ENCODE measurements around the gene LHX4. TPM values are rescaled to one million over a fixed set of nuclear protein-coding genes. Genes with fewer than 3 reads are reported as not detected.

LHX4 gene
- total RNA-seq, 4 donors from 2014 or later, result not detected

DNA sequence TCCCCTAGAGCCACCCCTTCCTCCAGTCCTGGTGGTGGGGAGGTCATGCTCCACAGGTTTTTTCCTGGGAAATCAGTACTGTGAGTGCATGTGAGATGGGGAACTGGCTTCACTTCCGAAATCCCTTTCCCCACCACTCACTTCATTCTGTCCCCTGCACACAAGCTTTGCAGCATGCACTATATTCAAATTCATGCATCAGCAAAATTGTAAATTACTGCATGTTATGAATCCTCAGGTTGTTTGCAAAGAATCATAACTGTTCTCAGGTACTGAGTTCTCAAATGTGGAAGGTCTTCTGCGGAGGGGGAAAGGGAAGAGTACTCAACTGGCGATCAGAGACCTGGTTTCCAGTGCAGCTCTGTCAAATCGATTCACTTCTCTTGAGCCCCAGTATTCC is 42.3 kb downstream of the LHX4 start:
- H3K27ac ChIP-seq, result no peak overlapping the region
- H3K27me3 ChIP-seq, result no peaks in the 10 kb centered on the region
- no peak overlapping the region for H3K4me3 ChIP-seq
- peaks cover 12 to 14% of the 10 kb centered on the region in 2 donors for H3K4me1 ChIP-seq
- H3K9me3 ChIP-seq, result no peaks in the 10 kb centered on the region
- H3K36me3 ChIP-seq, result no peaks in the 10 kb centered on the region
- TF ChIP-seq, protein P1, sequence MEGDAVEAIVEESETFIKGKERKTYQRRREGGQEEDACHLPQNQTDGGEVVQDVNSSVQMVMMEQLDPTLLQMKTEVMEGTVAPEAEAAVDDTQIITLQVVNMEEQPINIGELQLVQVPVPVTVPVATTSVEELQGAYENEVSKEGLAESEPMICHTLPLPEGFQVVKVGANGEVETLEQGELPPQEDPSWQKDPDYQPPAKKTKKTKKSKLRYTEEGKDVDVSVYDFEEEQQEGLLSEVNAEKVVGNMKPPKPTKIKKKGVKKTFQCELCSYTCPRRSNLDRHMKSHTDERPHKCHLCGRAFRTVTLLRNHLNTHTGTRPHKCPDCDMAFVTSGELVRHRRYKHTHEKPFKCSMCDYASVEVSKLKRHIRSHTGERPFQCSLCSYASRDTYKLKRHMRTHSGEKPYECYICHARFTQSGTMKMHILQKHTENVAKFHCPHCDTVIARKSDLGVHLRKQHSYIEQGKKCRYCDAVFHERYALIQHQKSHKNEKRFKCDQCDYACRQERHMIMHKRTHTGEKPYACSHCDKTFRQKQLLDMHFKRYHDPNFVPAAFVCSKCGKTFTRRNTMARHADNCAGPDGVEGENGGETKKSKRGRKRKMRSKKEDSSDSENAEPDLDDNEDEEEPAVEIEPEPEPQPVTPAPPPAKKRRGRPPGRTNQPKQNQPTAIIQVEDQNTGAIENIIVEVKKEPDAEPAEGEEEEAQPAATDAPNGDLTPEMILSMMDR (IDR thresholded peaks at IDR 0.05 in 4 of 5, conservative IDR thresholded peaks at IDR 0.05 in 1 of 5), result no peak
- no peak for TF ChIP-seq POLR2A (IDR thresholded peaks at IDR 0.05)
- DNase-seq (no peak), ATAC-seq (no peak)
- in situ Hi-C loops (cut with MboI; ENCODE audit: low sequenced_read_pairs in 4 of 4), result no loop called here
- intact Hi-C loops (cut with DNase I; ENCODE audit: low total_unique reads), result no loop called here

DNA sequence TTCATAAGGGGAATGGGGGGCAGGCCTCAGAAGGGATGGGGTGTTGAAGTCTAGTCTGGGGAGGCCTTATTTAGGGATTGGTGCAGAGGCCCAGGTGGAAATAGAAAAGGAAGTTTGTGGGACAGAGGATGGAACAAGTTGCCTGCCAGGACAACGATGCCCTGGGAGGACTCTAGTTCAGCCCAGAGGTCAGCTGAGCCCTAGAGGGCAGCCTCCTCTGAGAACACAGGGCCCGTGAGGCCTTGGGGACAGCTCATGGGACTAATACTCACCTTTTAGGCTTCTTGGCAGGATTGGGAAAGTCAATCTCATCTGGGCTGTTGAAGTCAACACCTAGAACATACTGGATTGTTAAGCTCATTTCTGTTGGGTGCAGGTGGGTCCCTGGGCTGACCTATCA is 43.0 kb downstream of the LHX4 start:
- Histone ChIP-seq H3K36me3 (no peaks in the 10 kb centered on the region), H3K27me3 (no peaks in the 10 kb centered on the region), H3K27ac (no peak overlapping the region), H3K4me1 (peaks cover 14 to 17% of the 10 kb centered on the region in 2 donors), H3K9me3 (no peaks in the 10 kb centered on the region), H3K4me3 (no peak overlapping the region)
- TF ChIP-seq, protein P1 (IDR thresholded peaks at IDR 0.05 in 4 of 5, conservative IDR thresholded peaks at IDR 0.05 in 1 of 5), result no peak
- TF ChIP-seq POLR2A (IDR thresholded peaks at IDR 0.05), result no peak
- no peak for DNase-seq
- intact Hi-C loops (cut with DNase I; ENCODE audit: low total_unique reads), result no loop called here
- in situ Hi-C loops (cut with MboI; ENCODE audit: low sequenced_read_pairs in 4 of 4), result no loop called here
- no peak for ATAC-seq

DNA sequence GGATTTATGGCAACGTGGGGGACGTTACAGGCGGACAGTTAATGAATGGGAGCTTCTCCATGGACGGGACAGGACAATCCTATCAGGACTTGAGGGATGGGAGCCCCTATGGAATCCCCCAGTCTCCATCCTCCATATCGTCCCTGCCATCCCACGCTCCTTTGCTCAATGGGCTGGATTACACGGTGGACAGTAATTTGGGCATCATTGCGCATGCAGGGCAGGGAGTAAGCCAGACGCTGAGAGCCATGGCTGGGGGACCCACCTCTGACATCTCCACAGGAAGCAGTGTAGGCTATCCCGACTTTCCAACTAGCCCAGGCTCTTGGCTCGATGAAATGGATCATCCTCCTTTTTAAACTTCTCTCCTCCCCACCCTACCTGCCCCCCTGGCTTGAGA is 44.2 kb downstream of the LHX4 start:
- Histone ChIP-seq H3K9me3 (no peaks in the 10 kb centered on the region), H3K4me1 (peaks cover 14 to 17% of the 10 kb centered on the region in 2 donors), H3K36me3 (no peaks in the 10 kb centered on the region), H3K27me3 (no peaks in the 10 kb centered on the region), H3K27ac (no peak overlapping the region), H3K4me3 (no peak overlapping the region)
- intact Hi-C loops (cut with DNase I; ENCODE audit: low total_unique reads) (no loop called here), in situ Hi-C loops (cut with MboI; ENCODE audit: low sequenced_read_pairs in 4 of 4) (no loop called here)
- ATAC-seq (no peak), DNase-seq (no peak)
- no peak for TF ChIP-seq POLR2A (IDR thresholded peaks at IDR 0.05)
- TF ChIP-seq, protein P1 (IDR thresholded peaks at IDR 0.05 in 4 of 5, conservative IDR thresholded peaks at IDR 0.05 in 1 of 5), result no peak

DNA sequence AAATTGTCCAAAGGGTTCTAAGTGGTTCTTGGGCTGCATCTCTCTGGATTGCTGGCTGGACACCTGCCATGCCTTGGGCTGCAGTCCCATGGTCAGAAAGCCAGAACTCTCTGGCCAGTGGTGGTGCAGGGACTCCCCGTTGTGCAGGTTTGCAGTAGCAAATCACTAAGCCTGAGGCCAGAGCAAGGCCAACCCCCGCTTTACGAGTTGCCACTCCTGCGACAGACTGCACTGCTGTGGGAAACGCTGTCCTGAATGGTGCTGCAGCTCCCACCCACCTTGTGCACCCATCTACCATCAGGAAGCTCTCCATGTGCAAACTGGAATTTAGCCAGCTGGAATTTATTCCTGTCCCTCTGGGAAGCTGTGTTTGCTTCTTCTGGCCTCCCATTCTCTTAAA is 45.7 kb downstream of the LHX4 start:
- no peaks in the 10 kb centered on the region for H3K36me3 ChIP-seq
- DNase-seq (no peak), ATAC-seq (no peak)
- in situ Hi-C loops (cut with MboI; ENCODE audit: low sequenced_read_pairs in 4 of 4), result no loop called here
- intact Hi-C loops (cut with DNase I; ENCODE audit: low total_unique reads), result no loop called here
- H3K27ac ChIP-seq, result no peak overlapping the region
- H3K4me1 ChIP-seq, result peaks cover 14 to 17% of the 10 kb centered on the region in 2 donors
- no peak for TF ChIP-seq POLR2A (IDR thresholded peaks at IDR 0.05)
- TF ChIP-seq, protein P1 (IDR thresholded peaks at IDR 0.05 in 4 of 5, conservative IDR thresholded peaks at IDR 0.05 in 1 of 5), result no peak
- H3K27me3 ChIP-seq, result no peaks in the 10 kb centered on the region
- no peak overlapping the region for H3K4me3 ChIP-seq
- no peaks in the 10 kb centered on the region for H3K9me3 ChIP-seq

DNA sequence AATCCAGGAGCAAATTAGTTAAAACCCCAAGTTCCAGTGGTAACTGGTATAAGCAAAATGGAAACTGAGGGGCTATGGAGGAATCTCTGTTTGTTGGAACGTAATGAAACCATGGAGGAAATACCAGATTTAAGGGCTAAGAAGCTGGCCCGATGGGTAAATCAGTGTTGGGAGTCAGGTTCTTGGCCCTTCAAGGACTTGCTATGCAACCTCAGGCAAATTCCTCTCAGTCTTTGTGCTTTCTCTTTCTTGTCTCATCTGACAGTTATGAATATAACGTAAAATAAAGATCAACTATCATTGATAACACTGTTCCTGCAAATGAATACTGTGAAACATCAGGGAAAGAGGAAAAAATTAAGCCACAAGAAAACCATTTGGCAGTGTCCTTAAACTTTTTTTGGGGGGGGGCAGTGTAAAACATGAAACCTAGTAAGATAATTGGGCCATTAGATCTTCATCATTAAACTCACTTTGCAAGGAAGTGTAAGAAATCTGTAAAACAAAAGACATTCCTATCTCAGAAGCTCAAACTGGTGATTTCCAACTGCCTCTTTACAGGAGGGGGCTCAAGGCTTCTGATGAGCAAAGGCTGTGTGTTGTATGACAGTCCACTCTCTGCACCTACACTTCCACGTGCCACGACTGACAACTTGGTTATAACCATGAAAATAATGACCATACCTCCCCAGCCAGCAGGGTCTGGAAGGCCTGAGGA is 47.6 kb downstream of the LHX4 start:
- in situ Hi-C loops (cut with MboI; ENCODE audit: low sequenced_read_pairs in 4 of 4), result no loop called here
- Histone ChIP-seq H3K27me3 (no peaks in the 10 kb centered on the region), H3K4me1 (peaks cover 14 to 17% of the 10 kb centered on the region in 2 donors), H3K36me3 (no peaks in the 10 kb centered on the region), H3K4me3 (no peak overlapping the region), H3K9me3 (no peaks in the 10 kb centered on the region), H3K27ac (no peak overlapping the region)
- no peak for TF ChIP-seq POLR2A (IDR thresholded peaks at IDR 0.05)
- TF ChIP-seq, protein P1 (IDR thresholded peaks at IDR 0.05 in 4 of 5, conservative IDR thresholded peaks at IDR 0.05 in 1 of 5), result no peak
- intact Hi-C loops (cut with DNase I; ENCODE audit: low total_unique reads), result no loop called here
- DNase-seq (no peak), ATAC-seq (no peak)
